ENCODE measurements around the gene PRKAA1. TPM values are rescaled to one million over a fixed set of nuclear protein-coding genes. Genes with fewer than 3 reads are reported as not detected.
A peak's percentile ranks its signal among the peaks of the same experiment; 100 is the strongest.

The PRKAA1 gene
- total and polyA plus RNA-seq, 2 of the 13 experiments (the other 11 are each of a cell fraction or from before 2014, with no cell fraction given), result 36.6 to 58.0 TPM

DNA sequence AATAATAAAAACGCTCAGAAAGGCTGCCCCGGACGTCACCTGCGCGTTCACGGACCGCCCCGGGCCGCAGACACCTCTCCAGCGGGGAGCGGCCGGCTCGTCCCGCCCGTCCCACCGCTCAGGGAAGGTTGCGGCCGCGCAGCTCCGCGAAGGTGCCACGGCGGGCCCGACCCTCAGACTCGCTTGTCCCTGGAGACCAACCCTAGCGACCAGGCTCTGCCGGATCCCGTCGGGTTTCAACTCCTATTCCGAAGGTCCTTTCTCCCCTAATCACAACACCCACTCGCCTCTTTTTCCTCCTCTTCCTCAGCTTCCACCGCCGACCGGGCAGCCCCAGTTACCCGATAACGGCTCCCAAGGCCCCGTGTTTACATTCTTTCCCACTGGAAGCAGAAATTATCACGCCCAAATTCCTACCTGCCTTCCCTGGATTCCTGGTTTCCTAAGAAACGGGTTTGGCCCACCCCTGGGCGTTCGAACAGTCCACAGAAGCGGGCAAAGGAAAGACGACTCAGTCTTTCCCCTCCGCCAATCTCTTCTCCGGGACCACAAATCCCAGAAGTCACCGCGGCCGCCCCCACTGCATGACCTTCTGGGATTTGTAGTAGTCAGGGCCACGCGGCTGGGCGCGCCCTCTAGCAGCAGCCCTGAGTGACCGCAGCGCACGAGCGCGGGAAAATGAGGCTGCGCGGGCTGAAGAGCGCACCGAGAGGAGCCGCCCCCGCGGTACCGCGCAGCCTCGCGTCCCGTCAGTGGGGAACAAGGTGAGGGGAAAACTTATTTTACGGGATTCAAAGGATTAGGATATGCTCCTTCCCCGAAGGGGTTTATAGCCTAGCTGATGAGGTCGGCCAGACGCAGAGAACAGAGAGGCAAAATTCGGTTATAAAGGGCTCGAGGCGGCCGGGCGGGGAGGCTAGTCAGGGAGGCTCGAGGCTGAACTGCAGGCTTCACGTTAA lies 42.5 kb downstream of the PRKAA1 start, which contains the start of gene TTC33 (continued):
- TF ChIP-seq, protein P1, sequence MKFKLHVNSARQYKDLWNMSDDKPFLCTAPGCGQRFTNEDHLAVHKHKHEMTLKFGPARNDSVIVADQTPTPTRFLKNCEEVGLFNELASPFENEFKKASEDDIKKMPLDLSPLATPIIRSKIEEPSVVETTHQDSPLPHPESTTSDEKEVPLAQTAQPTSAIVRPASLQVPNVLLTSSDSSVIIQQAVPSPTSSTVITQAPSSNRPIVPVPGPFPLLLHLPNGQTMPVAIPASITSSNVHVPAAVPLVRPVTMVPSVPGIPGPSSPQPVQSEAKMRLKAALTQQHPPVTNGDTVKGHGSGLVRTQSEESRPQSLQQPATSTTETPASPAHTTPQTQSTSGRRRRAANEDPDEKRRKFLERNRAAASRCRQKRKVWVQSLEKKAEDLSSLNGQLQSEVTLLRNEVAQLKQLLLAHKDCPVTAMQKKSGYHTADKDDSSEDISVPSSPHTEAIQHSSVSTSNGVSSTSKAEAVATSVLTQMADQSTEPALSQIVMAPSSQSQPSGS (CRISPR knock-in tag; IDR thresholded peaks at IDR 0.05), result peak; percentile 86
- TF ChIP-seq, protein P2, sequence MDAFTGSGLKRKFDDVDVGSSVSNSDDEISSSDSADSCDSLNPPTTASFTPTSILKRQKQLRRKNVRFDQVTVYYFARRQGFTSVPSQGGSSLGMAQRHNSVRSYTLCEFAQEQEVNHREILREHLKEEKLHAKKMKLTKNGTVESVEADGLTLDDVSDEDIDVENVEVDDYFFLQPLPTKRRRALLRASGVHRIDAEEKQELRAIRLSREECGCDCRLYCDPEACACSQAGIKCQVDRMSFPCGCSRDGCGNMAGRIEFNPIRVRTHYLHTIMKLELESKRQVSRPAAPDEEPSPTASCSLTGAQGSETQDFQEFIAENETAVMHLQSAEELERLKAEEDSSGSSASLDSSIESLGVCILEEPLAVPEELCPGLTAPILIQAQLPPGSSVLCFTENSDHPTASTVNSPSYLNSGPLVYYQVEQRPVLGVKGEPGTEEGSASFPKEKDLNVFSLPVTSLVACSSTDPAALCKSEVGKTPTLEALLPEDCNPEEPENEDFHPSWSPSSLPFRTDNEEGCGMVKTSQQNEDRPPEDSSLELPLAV (CRISPR knock-in tag; conservative IDR thresholded peaks at IDR 0.05; ENCODE audit: low read depth), result no peak
- no peak for TF ChIP-seq ZNF7 (CRISPR knock-in tag; IDR thresholded peaks at IDR 0.05)
- TF ChIP-seq, protein P3, sequence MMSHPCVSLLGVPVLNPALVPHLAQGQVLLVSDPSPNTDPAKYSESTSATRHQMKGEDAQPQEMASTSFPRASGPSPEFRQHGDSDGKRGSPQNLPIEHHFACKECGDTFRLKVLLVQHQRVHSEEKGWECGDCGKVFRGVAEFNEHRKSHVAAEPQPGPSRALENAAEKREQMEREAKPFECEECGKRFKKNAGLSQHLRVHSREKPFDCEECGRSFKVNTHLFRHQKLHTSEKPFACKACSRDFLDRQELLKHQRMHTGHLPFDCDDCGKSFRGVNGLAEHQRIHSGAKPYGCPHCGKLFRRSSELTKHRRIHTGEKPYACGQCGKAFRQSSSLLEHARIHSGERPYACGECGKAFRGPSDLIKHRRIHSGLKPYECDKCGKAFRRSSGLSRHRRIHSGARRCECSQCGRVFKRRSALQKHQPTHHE (CRISPR knock-in tag; IDR thresholded peaks at IDR 0.05; ENCODE audit: borderline replicate concordance), result no peak
- peak; percentile 98 for TF ChIP-seq KDM2A (CRISPR knock-in tag; IDR thresholded peaks at IDR 0.05; ENCODE audit: borderline replicate concordance, low read depth)
- no peak for TF ChIP-seq ZBTB7A (CRISPR knock-in tag; IDR thresholded peaks at IDR 0.05)
- no peak; the same call in 1 of the 2 replicates for TF ChIP-seq ETV5 (CRISPR knock-in tag; IDR thresholded peaks at IDR 0.05; ENCODE audit: borderline replicate concordance)
- TF ChIP-seq NR2F1 (CRISPR knock-in tag; IDR thresholded peaks at IDR 0.05), result no peak
- TF ChIP-seq NFIC (IDR thresholded peaks at IDR 0.05; ENCODE audit: low read length), result 0 out of 2 replicates have a peak, but pooled peaks have one; percentile 26
- TF ChIP-seq JUN (CRISPR knock-in tag; IDR thresholded peaks at IDR 0.05), result no peak
- peak; percentile 70; the same call in 1 of the 2 replicates for TF ChIP-seq ZNF737 (CRISPR knock-in tag; IDR thresholded peaks at IDR 0.05; ENCODE audit: borderline replicate concordance)
- TF ChIP-seq RELA (CRISPR knock-in tag; IDR thresholded peaks at IDR 0.05), result no peak
- TF ChIP-seq, protein P4, sequence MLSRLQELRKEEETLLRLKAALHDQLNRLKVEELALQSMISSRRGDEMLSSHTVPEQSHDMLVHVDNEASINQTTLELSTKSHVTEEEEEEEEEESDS (CRISPR knock-in tag; IDR thresholded peaks at IDR 0.05; ENCODE audit: borderline replicate concordance), result no peak
- TF ChIP-seq STAG1 (CRISPR knock-in tag; IDR thresholded peaks at IDR 0.05), result peak; percentile 64
- TF ChIP-seq, protein P5, sequence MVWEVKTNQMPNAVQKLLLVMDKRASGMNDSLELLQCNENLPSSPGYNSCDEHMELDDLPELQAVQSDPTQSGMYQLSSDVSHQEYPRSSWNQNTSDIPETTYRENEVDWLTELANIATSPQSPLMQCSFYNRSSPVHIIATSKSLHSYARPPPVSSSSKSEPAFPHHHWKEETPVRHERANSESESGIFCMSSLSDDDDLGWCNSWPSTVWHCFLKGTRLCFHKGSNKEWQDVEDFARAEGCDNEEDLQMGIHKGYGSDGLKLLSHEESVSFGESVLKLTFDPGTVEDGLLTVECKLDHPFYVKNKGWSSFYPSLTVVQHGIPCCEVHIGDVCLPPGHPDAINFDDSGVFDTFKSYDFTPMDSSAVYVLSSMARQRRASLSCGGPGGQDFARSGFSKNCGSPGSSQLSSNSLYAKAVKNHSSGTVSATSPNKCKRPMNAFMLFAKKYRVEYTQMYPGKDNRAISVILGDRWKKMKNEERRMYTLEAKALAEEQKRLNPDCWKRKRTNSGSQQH (CRISPR knock-in tag; IDR thresholded peaks at IDR 0.05; ENCODE audit: low read depth), result peak; percentile 84; the same call in 1 of the 2 replicates
- TF ChIP-seq, protein P6, sequence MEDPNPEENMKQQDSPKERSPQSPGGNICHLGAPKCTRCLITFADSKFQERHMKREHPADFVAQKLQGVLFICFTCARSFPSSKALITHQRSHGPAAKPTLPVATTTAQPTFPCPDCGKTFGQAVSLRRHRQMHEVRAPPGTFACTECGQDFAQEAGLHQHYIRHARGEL (CRISPR knock-in tag; IDR thresholded peaks at IDR 0.05), result no peak
- TF ChIP-seq, protein P7, sequence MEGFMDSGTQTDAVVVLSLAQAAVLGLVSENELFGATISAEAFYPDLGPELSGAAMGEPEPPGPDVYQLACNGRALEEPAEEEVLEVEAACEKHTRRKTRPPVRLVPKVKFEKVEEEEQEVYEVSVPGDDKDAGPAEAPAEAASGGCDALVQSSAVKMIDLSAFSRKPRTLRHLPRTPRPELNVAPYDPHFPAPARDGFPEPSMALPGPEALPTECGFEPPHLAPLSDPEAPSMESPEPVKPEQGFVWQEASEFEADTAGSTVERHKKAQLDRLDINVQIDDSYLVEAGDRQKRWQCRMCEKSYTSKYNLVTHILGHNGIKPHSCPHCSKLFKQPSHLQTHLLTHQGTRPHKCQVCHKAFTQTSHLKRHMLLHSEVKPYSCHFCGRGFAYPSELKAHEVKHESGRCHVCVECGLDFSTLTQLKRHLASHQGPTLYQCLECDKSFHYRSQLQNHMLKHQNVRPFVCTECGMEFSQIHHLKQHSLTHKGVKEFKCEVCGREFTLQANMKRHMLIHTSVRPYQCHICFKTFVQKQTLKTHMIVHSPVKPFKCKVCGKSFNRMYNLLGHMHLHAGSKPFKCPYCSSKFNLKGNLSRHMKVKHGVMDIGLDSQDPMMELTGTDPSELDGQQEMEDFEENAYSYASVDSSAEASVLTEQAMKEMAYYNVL (CRISPR knock-in tag; IDR thresholded peaks at IDR 0.05; ENCODE audit: borderline replicate concordance), result peak; percentile 40; the same call in 1 of the 2 replicates

Measured in HepG2 (cell line).